Fibroblast of skin of left quadriceps (primary cell): ENCODE measurements around the gene DLGAP1.

Source experiments
- DNase-seq, 2 experiments: peaks; one replicate each; pipeline ENCODE4 v3.0.0-alpha.2; 2013; ENCODE audit warnings: low read depth in 2 of 2

DLGAP1 gene

GRCh38 chr18:3901042-3901441, 554.1 kb downstream of the DLGAP1 start:
- DNase-seq = no peak

GRCh38 chr18:3900327-3900726, 554.8 kb downstream of the DLGAP1 start:
- no peak for DNase-seq

- no peak for DNase-seq
Measured at GRCh38 chr18:3898861-3899613, 556.1 kb downstream of the DLGAP1 start.

DNA sequence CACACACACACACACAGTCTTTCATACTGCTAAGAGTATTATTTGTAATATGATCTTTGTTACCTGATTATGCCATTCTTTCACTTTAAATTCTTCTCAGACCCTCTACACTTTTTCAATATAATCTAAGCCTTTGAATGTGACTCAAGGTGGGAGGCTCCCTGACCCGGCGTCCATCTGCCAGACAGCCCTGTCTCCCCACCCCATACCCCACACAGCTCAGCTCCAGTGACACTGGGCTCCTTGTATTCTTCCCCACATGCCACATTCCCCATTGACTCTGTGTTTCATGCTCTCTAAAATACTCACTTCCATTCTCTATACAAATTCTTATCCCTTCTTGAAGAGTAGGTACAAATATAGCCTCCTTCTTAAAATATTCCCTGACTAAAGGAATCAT, 563.0 kb downstream of the DLGAP1 start:
- DNase-seq = no peak

GRCh38 chr18:3891245-3891644, 563.9 kb downstream of the DLGAP1 start:
- DNase-seq = no peak

DNA sequence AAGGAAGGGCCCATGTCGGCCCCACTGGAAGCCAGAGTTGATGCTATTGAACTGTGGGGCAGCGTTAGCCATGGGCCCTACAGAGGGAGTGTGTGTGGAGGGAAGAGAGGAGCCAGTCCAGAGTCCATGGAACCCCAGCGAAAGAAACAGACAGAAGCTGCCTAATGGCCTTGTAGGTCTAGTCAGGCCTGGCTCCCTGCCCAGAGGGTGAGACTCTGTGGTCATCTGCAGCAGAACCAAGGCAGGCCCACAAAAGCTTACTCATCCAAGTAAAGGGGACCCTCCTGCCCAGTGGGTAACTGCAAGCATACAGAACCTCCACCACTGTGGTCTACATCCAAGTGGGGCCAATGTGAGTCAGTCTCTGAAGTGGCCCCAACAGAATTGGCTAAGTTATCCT, 565.3 kb downstream of the DLGAP1 start:
- DNase-seq = no peak

GRCh38 chr18:3889121-3889520, 566.0 kb downstream of the DLGAP1 start:
- no peak for DNase-seq

- DNase-seq = no peak
Measured at GRCh38 chr18:3886575-3887322, 568.4 kb downstream of the DLGAP1 start.

- DNase-seq = no peak
Measured at GRCh38 chr18:3885209-3885792, 569.8 kb downstream of the DLGAP1 start.

DNA sequence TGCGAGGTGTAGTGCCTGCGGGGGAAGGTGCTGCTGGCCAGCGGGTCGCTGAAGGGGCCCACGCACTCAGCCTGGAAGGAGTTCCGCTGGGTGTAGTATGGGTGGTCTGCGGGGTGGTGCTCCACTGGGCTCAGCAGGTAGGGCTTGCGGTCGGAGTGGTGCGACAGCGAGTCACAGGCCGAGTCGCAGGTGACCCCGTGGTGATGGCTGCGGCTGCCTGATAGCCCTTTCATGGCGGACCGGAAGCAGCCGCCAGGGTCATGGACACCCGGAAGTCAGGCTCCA, 575.3 kb downstream of the DLGAP1 start:
- DNase-seq = no peak

- DNase-seq = no peak
Measured at GRCh38 chr18:3879114-3879835, 575.8 kb downstream of the DLGAP1 start.

- DNase-seq = no peak
Measured at GRCh38 chr18:3878401-3878800, 576.7 kb downstream of the DLGAP1 start.

GRCh38 chr18:3877678-3878077, 577.4 kb downstream of the DLGAP1 start:
- peak in 1 of 2 experiments; percentile 12 for DNase-seq

DNA sequence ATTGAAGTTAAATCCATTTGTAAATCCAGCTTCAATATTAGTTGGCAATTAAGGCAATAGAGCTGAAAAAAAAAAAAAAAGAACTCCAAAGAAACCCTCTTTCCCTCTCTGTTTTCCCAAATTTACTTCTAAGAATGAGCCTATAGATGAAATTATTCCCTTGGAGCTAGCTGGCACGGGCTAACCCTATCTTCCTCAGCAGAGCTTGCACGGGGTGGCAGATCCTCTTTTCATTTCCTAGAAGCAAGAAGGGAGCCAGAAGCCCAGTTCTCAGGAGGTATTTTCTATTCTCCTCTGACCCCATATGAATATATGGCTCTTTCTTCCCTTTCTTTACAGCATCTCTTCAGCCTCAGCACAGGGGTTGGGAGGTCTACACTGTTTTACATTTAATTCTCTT, 579.1 kb downstream of the DLGAP1 start:
- no peak for DNase-seq

DNA sequence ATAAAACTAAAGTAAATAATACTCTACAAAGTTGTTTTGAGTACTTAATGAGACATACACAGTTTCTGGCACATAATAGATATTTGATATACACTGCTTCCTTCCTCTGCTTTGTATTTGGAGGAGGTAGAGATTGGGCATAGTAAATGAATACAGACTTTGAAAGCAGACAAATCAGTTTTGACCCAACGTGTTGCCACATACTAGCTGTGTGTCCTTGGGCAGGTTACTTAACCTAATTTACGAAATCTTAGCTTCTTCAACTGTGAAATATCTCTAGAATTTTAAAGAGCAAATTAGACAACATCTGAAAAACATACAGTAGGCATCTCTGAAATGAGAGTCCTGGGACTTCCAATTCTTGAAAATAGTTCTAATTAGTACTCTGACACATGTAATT, 579.7 kb downstream of the DLGAP1 start:
- no peak for DNase-seq

- no peak for DNase-seq
Measured at GRCh38 chr18:3874581-3874980, 580.5 kb downstream of the DLGAP1 start.

DNA sequence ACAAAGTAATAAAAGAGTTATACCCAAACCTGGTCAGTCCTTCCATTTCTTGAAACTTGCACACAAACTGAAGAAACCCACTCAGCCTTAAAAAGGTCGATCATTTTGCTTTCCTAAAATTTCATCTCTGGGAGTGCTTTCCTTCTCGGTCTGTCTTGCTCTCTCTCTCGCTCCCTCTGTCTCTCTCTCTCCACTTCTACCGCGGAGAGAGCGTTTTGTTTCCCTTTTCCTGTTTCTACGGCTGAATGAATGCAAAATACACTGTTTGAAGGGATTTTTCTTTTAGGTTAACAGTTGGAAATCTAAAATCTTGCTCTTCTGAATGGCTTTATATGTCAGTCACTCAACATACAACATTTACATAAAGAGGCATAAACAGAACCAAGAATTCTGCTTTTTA, 581.0 kb downstream of the DLGAP1 start:
- DNase-seq = no peak

GRCh38 chr18:3873698-3874097, 581.4 kb downstream of the DLGAP1 start:
- no peak for DNase-seq

GRCh38 chr18:3873211-3873610, 581.9 kb downstream of the DLGAP1 start:
- DNase-seq = no peak

DNA sequence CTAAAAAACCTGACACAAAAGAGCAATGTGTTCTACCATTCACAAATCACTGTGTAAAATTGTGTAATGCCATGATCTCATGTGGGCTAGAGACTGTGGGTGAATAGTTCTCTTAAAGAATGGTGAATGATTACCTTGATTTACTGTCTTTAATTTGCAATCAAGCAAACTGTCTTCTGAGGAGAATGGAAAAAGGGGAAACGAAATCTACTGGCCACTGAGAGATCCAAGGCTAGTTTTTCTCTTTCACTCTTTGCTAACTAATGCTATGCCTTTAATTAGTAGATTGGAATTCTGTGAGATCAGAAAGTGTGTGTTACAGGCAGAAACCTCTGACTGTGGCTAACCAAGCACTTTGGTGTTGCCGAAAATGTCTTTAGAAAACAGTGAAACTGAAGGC, 582.5 kb downstream of the DLGAP1 start:
- DNase-seq = no peak

DNA sequence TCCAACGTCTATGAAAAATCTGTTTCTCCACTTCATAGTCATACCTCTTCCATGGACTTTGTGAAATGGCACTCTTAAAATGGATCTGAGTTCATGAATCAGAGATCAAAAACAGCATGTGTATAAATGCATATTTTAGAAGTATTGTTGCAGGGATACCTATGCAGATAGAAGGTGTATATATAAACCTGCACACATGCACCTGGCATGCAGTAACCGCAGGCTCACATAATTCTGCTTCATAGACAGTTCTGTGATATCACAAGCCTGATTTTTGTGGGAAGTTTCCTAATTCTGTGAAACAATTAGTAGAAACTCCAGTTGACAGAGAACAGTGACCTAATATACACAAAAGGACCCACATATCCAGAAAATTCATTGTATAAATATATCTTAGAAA, 583.4 kb downstream of the DLGAP1 start:
- no peak for DNase-seq

- DNase-seq = no peak
Measured at GRCh38 chr18:3870914-3871313, 584.2 kb downstream of the DLGAP1 start.

DNA sequence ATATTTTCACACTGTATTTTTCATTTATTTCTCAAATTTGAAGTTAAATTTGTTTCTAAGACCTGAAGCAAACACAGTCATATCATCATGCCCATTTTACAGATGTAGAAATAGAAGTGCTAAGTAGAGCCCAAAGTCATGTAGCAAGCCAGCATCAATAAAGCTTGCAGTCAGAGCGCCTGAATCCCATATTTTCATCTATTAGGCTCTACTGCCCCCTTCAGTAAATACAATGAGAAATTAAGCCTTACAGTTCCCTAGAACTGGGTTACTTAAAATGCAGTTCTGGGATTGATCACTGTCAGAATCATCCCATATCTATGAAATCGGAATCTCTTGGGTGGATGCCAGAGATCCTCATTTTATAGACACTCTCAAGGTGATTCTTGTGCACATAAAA, 585.3 kb downstream of the DLGAP1 start:
- DNase-seq = peak; percentile 46
